SH-SY5Y (cell line): Measurements from ENCODE around the gene TKTL1.
"Not testable (repeated sequence)": the region's sequence is repeated elsewhere in the genome, so short reads cannot be mapped to it uniquely, and the experiment has no call there.

ENCODE experiments used
- GATA2 ChIP-seq: IDR thresholded peaks from 2 replicates; pipeline ENCODE4 v1.6.1; 2011; ENCODE audit warnings: mild to moderate bottlenecking, low read depth, low read length
- GATA3 ChIP-seq: IDR thresholded peaks from 2 replicates; pipeline ENCODE4 v1.6.1; 2011; ENCODE audit warnings: low read depth, mild to moderate bottlenecking, low read length, moderate library complexity

Gene TKTL1, protein sequence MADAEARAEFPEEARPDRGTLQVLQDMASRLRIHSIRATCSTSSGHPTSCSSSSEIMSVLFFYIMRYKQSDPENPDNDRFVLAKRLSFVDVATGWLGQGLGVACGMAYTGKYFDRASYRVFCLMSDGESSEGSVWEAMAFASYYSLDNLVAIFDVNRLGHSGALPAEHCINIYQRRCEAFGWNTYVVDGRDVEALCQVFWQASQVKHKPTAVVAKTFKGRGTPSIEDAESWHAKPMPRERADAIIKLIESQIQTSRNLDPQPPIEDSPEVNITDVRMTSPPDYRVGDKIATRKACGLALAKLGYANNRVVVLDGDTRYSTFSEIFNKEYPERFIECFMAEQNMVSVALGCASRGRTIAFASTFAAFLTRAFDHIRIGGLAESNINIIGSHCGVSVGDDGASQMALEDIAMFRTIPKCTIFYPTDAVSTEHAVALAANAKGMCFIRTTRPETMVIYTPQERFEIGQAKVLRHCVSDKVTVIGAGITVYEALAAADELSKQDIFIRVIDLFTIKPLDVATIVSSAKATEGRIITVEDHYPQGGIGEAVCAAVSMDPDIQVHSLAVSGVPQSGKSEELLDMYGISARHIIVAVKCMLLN

DNA sequence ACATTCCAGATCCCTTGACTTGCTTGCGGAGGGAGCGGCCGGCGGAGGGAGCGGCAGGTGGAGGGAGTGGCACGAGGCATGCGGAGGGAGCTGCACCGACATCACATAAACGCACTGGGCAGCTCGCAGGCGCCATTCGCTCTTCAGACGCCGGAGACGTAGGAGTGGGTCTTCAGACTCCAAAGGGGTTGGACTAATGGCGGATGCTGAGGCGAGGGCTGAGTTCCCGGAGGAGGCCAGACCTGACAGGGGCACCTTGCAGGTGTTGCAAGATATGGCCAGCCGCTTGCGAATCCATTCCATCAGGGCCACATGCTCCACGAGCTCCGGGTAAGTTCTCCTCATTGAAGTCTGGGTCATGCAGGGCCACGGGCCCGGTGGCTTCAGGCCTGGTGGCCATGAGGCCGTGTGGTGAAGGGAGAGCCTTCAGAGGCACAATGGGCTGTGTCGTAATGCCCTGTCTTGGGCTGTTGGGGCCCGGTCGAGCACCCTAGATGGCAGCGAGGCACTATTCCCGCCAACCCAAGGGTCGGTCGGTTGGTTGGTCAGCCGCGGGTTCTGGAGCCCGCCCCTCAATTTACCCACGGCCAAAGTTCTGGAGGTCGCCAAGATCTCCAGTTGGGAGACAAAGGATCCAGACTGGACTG, at the start of gene TKTL1:
Gene TKTL1, plus strand, starts transcription at position 132 of the 647 bp plus-strand sequence. Its CDS starts 65 bp downstream, at position 197.
- no peak for TF ChIP-seq GATA2
- no peak for TF ChIP-seq GATA3

- not testable (repeated sequence) for TF ChIP-seq GATA3, GATA2
Measured at GRCh38 chrX:154257282-154257681, 38.3 kb upstream of the TKTL1 start, which contains the start of gene OPN1MW3. Gene OPN1MW3 (plus strand): TSS chrX:154257582. CDS start chrX:154257620, 38 bp downstream.

DNA sequence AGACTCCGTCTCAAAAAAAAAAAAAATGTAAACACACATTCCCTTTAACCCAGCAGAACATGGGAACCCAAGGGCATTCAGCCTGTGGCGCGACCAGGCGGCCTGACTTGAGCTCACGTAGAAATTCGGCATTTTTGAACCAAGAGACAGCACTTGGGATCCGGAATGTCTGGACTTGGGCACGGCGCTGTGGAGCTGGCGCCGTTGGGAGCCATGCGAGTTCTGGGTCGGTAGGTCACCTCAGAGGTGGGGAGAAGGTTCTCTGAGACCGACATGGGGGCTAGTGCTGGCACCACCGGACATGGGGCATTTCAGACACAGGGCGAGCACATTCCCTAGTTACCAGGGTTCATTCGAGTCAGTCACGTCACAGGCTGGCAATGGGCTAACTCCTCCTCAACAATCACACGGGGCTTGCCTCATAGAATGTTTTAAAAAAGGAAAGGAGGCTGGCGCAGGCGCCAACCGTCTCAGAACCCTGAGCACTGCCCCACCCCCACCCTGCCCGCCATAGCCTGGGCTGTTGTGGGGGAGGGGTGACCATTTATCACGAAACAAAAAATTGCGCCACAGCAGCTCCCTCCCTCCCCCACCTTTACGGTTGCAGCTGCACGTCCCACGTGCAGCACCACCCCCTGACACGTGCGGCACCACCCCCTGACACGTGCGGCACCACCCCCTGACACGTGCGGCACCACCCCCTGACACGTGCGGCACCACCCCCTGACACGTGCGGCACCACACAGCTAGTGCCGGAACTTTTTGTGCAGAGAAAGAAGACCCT, 612 bp upstream of the TKTL1 start, which contains the start of gene TEX28:
Gene TEX28, minus strand, starts transcription at position 334 of the 784 bp plus-strand sequence. CDS start 3,007 bp downstream, outside the sequence.
- TF ChIP-seq GATA2 (no peak), GATA3 (no peak)

DNA sequence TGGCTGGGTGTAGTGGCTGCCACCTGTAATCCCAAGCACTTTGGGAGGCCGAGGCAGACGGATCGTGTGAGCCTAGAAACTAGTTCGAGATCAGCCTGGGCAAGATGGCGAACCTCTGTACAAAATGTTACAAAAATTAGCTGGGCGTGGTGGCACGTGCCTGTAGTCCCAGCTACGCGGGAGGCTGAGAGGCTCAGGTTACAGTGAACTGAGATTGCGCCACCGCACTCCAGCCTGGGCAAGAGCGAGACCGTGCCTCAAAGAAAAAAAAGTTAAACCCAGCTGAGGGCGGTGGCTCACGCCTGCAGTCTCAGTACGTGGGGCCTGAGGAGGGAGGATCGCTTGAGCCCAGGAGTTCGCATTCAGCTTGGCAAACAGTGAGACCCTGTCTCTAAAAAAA, 1.1 kb downstream of the TKTL1 start:
- TF ChIP-seq GATA2 (no peak), GATA3 (no peak)

- TF ChIP-seq GATA3 = no peak
Measured at GRCh38 chrX:154298312-154298711, 2.7 kb downstream of the TKTL1 start.

- TF ChIP-seq GATA2 (no peak), GATA3 (no peak)
Measured at GRCh38 chrX:154300816-154301215, 5.2 kb downstream of the TKTL1 start.

DNA sequence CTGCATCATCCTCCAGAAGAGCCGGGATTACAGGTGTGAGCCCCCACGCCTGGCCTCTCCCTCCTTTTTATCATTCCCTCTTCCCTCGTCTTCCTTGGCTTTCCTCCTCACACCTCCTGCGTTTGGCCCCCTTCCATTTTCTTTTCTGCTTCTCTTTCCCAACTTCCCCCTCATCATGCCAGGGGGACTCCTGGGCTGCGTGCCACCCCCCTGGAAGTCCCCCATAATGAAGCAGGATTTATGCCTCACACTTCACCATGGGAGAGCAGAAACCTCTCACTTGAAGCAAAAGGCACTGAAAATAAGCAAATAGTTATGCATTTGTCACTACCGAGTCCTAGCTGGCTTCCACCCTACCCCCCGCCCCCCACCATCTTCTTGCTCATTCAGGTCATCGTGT, 7.9 kb downstream of the TKTL1 start:
- TF ChIP-seq GATA3 = no peak
- no peak for TF ChIP-seq GATA2

GRCh38 chrX:154304846-154305245, 9.3 kb downstream of the TKTL1 start:
- no peak for TF ChIP-seq GATA2
- no peak for TF ChIP-seq GATA3

DNA sequence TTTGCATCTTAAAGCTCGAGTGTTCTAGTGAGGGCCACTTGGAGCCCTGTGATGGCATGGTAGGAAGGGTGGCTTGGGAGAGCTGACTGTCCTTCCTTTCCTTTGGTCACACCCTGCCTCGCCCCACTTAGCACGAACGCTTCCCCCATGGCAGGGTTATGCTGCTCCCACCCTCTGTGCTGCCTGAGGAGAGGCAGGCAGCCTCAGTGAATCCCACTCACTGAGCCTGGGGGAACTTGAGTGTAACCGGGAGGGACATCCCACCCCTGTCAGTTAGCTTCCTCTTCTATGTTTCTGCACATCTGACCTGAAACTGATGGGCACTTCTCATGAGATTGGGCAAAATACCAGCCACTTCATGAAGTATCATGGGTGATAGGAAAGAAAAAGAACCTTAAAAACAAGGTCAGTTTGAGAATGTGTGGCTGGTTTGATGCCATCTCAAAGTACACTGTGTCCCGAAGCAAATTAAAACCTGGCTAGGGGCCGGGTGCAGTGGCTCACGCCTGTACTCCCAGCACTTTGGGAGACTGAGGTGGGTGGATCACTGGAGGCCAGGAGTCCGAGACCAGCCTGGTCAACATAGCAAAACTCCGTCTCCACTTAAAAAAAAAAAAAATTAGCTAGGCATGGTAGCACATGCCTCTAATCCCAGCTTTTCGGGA, 10.1 kb downstream of the TKTL1 start:
- TF ChIP-seq GATA2 (no peak), GATA3 (no peak)

- TF ChIP-seq GATA3 = no peak
- TF ChIP-seq GATA2 = 0 out of 2 replicates have a peak, but pooled peaks have one; percentile 19
Measured at GRCh38 chrX:154307202-154307601, 11.6 kb downstream of the TKTL1 start.

DNA sequence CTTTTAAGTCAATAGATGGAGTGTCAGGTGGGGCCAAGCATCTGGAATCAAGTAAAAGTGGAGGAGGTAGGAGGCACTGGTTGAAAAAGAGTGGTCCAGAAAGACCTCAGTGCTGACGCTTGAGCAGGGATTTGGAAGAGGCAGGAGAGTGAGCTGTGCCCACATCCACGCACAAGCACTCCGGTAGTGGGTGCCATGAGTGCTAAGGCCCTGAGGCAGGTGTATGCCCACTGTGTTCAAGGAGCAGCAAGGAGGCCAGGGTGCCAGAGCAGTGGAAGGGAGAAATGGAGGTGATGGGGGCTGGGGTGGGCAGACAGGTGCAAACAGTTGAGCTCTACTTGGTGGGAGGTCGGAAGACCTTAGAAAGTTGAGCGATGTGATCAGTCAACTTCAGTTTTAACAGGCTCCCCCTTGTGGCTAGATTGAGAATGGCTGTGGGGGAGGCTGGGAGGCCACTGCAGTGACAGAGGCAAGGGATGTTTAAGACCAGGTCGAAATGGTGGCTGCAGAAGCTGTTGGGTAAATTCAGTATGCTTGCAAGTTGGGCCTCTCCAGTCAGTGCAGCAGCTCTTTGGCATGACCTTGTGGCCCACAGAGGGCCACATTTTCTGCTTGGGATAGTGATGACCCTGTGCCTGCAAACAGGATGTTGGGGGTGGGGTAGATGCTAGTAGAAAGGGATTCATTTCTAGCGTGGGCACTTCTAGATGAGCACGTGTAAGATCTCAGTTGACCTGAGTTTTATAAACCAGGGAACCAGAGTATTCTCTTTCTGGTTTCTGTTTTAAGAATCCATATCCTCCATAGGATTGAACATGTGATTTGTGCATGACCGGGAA, 12.7 kb downstream of the TKTL1 start:
- TF ChIP-seq GATA3 (no peak), GATA2 (no peak)

- TF ChIP-seq GATA2 = no peak
Measured at GRCh38 chrX:154309041-154309775, 13.6 kb downstream of the TKTL1 start.
